K562 (cell line): Measurements from ENCODE around the gene GJA5.

ENCODE experiments used
- NR1H2 ChIP-seq: sonication (generic); formaldehyde crosslinking; IDR thresholded peaks from 2 replicates; pipeline ENCODE4 v1.4.0; 2020; ENCODE audit warnings: mild to moderate bottlenecking, missing genetic modification reagents
- RNF2 ChIP-seq: sonication (generic); IDR thresholded peaks from 2 replicates; pipeline ENCODE4 v1.6.1; 2016
- XRCC5 ChIP-seq: fragments of 200-400 bp; formaldehyde crosslinking; IDR thresholded peaks from 2 replicates; pipeline ENCODE4 v1.6.1; 2017; ENCODE audit warnings: low read depth, mild to moderate bottlenecking, low read length
- TF ChIP-seq, protein P1 (sequence below): sonication (generic); formaldehyde crosslinking; IDR thresholded peaks from 2 replicates; pipeline ENCODE4 v1.8.1; 2022; ENCODE audit warnings: missing genetic modification reagents
- TF ChIP-seq, protein P2 (sequence below): sonication (generic); formaldehyde crosslinking; IDR thresholded peaks from 2 replicates; pipeline ENCODE4 v1.8.0; 2022; ENCODE audit warnings: mild to moderate bottlenecking, low read depth, missing genetic modification reagents

DNA sequence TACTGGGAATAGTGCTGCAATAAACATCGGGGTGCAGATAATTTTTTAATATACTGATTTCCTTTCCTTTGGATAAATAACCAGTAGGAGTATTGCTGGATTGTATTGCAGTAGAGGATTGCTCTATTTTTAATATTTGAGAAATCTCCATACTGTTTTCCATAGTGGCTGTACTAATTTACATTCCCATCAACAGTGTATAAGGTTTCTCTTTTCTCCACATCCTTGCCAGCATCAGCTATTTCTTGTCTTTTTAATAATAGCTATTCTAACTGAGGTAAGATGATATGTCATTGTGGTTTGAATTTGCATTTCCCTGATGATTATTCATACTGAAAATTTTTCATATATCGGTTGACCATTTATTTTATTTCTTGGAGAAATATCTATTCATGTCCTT is 31.1 kb downstream of the GJA5 start:
- TF ChIP-seq RNF2 = no peak
- no peak for TF ChIP-seq NR1H2 (CRISPR knock-in tag)
- TF ChIP-seq, protein P1, sequence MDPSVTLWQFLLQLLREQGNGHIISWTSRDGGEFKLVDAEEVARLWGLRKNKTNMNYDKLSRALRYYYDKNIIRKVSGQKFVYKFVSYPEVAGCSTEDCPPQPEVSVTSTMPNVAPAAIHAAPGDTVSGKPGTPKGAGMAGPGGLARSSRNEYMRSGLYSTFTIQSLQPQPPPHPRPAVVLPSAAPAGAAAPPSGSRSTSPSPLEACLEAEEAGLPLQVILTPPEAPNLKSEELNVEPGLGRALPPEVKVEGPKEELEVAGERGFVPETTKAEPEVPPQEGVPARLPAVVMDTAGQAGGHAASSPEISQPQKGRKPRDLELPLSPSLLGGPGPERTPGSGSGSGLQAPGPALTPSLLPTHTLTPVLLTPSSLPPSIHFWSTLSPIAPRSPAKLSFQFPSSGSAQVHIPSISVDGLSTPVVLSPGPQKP (CRISPR knock-in tag) = no peak
- TF ChIP-seq XRCC5 = no peak
- TF ChIP-seq, protein P2, sequence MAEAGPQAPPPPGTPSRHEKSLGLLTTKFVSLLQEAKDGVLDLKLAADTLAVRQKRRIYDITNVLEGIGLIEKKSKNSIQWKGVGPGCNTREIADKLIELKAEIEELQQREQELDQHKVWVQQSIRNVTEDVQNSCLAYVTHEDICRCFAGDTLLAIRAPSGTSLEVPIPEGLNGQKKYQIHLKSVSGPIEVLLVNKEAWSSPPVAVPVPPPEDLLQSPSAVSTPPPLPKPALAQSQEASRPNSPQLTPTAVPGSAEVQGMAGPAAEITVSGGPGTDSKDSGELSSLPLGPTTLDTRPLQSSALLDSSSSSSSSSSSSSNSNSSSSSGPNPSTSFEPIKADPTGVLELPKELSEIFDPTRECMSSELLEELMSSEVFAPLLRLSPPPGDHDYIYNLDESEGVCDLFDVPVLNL (CRISPR knock-in tag) = no peak
